GM20000 (cell line): Measurements from ENCODE around the gene RNASEL.
"Not testable (repeated sequence)": the region's sequence is repeated elsewhere in the genome, so short reads cannot be mapped to it uniquely, and the experiment has no call there.

Experiments used
- DNase-seq: peaks from one replicate; pipeline ENCODE4 v3.0.0; 2012; ENCODE audit warnings: low spot score
- TF ChIP-seq, protein P1 (sequence below): IDR thresholded peaks from 2 replicates; pipeline ENCODE4 v1.5.1; 2012; ENCODE audit warnings: mild to moderate bottlenecking, control low read depth; ENCODE audit errors: extremely low read depth, missing control alignments

The RNASEL gene

DNA sequence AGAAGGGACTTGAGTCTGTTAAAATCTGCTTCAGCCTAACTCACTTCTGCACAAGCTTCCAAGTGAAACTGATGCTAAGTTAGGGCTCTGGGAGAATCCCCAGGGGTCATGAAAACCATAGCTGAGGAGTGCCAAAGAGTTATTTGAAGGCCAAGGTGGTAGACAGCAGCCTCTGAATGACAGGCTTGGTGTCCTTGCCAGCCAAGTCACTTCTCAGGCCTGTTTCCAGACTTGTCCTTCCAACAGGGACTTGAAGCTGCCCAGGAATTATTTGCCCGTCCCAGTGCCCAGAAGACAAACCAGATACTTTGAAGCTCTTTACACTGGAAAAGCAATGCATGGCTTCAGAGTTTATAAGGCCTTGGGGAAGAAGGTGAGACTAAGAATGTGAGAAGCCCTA is 33.6 kb downstream of the RNASEL start:
- TF ChIP-seq, protein P1, sequence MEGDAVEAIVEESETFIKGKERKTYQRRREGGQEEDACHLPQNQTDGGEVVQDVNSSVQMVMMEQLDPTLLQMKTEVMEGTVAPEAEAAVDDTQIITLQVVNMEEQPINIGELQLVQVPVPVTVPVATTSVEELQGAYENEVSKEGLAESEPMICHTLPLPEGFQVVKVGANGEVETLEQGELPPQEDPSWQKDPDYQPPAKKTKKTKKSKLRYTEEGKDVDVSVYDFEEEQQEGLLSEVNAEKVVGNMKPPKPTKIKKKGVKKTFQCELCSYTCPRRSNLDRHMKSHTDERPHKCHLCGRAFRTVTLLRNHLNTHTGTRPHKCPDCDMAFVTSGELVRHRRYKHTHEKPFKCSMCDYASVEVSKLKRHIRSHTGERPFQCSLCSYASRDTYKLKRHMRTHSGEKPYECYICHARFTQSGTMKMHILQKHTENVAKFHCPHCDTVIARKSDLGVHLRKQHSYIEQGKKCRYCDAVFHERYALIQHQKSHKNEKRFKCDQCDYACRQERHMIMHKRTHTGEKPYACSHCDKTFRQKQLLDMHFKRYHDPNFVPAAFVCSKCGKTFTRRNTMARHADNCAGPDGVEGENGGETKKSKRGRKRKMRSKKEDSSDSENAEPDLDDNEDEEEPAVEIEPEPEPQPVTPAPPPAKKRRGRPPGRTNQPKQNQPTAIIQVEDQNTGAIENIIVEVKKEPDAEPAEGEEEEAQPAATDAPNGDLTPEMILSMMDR = no peak
- no peak for DNase-seq

GRCh38 chr1:182552527-182552926 is 36.5 kb downstream of the RNASEL start:
- DNase-seq = no peak
- TF ChIP-seq, protein P1 = no peak

DNA sequence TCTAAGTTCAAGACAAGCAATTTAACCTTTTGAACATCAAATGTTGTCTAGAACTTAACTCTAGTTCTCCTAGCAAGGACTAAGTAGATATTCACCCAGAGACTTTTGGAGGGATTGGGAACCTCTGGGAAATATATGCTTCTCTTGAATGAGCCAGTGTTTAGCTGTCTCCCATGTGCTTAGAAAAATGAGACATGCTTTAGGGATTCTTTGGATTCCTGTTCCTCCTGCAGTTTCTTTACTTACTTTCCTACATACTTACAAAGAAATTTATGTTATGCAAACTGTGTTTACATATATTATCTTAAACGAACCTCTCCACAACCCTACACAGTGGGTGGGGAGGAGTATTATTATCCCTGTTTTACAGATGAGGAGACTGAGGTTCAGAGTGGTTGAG is 39.2 kb downstream of the RNASEL start:
- DNase-seq = no peak
- TF ChIP-seq, protein P1 = no peak

DNA sequence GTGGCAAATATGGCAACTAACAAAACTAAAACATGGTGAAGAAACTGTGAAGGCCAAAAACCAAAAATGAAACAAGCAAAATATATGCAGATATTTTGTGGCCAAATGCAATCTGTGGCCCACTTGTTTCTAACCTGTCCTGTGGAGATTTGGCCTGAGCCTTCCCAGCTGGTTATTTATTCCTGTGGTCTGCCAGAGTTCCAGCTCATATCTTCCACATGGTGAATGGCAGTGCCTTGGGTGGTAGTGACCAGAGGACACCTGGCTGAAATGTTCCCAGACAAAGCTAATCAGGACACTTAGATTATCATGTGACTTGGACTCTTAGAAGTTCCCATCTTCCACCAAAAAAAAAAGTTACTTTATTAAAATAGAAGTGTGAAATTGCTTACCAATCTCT is 39.7 kb downstream of the RNASEL start:
- no peak for DNase-seq
- TF ChIP-seq, protein P1 = no peak

DNA sequence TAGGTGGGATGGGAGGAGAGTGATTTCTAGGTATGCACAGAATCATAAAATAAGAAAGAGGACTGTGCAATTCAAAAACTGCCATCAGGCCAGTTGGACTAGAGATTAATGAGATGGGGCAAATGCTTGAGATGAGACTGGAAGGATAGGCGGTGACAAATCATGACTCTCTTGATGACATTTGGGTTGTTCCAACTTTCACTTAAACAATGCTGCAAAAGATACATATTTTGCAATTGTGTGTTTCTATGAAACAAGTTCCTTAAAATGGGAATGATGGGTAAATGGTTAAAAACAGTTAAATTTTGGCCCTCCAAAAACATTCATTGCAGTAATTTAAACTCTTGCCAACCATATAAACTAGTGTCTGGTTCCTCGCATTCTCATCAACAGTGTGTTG is 55.2 kb downstream of the RNASEL start:
- no peak for DNase-seq
- TF ChIP-seq, protein P1 = no peak

GRCh38 chr1:182528206-182528605 is 60.9 kb downstream of the RNASEL start:
- not testable (repeated sequence) for DNase-seq

GRCh38 chr1:182527680-182528079 is 61.4 kb downstream of the RNASEL start:
- no peak for DNase-seq
- TF ChIP-seq, protein P1 = no peak

DNA sequence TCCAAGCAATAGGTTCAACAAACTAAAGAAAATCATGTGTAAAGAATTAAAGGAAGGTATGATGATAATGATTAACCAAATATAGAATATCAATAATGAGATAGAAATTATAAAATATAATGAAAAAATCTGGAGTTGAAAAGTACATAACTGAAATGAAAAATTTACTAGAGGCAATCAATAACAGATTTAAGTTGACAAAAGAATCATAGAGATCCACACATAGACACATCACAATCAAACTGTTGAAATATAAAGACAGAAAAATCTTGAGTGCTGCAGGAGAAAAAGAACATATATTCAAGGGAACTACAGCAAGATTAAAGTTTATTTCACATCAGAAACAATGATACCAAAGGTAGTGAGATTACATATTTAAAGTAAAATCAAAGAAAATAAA is 63.7 kb downstream of the RNASEL start:
- TF ChIP-seq, protein P1 = no peak
- DNase-seq = no peak
